Measurements from ENCODE around the gene TEX2.

GRCh38 chr17:64117981-64118979, 144.8 kb downstream of the TEX2 start:
- TF ChIP-seq CTCF (IDR thresholded peaks at IDR 0.05; ENCODE audit: insufficient read depth, low read length, poor library complexity, severe bottlenecking) (no peak), EZH2phosphoT487 (conservative IDR thresholded peaks at IDR 0.05; ENCODE audit: low read length) (no peak)

Data from SU-DHL-6 (cell line).